ENCODE data around the gene RPP25. TPM values are rescaled to one million over a fixed set of nuclear protein-coding genes. Genes with fewer than 3 reads are reported as not detected.

RPP25 gene
- total RNA-seq = 1 to 10 TPM; 3.7 to 4.8 (median 4.7) TPM
- 10 to 100 TPM in 2 of 3 donors, 1 to 10 TPM in 1; 9.0 to 24.0 (median 16.1) TPM for polyA plus RNA-seq

DNA sequence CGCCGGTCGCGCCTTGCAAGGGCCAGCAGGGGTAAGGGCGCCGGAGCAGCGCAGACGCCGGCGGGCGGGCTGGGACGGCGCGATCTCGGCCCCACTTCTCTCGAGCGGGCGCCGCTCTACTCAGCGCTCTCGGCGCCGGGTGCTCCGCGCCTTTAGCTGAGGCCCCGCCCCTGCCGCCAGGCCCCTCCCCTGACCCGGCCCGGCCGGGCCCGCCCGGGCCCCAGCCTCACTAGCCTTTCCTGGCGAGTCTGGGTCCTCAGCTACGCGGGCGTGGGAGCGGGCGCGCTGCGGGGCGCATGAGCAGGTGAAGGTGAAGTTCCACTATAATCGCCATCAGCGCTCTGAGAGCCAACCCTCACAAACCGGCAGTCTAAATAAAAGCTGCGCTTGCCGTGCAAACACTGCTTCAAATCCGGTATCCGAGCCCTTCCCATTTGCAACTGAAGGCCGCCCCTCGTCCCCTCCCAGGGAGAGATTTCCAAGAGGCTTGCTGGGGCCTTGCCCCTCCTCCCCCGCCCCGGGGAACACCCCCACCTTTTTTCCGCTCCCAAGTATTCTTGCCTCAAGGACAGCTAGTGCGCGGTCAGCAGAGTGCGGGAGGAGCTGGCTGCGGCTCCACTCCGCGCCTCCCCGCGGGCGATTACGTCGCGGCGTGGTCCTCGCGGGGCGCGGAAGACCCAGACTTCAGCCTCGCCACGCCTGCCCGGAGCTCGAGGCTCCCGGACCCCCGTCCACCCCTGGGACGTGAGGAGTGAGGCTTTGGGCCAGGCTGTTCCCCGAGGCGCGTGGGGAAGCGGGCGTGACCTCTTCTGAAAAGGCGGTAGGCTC is at the start of gene RPP25:
TSS of gene RPP25 (minus strand) at position 125 of the 828 bp plus-strand sequence. CDS start 189 bp downstream, outside the sequence.
- H3K4me1 ChIP-seq = peaks cover 0 to 51% (median 40%) of the 10 kb centered on the region in 4 donors
- intact Hi-C loops (cut with DNase I) = loop anchor here (2.0 to 10.0 kb wide), 5 partner anchors 66 to 582 kb away; partner anchors contain the start of genes C15orf39, PPCDC and ULK3

DNA sequence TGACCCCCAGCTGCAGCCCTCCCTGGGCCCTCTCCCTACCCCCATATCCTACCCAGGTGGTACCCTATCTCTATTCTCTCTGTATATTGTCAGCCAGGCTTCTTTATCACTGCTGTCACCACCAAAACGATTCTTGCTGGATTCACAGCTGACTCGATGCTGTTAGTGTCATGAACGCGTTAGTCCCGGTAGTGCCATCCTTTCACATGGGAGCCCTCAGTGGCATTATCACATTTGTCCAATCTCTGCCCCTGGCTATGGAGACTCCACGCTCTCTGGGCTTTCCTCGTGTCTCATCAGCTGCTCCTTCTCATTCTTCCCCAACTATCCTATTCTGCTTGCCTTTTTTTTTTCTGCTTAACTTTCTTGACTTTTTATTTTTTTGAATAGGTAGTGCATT is 45.8 kb upstream of the RPP25 start:
- H3K36me3 ChIP-seq = no peaks in the 10 kb centered on the region
- TF ChIP-seq POLR2AphosphoS5 (IDR thresholded peaks at IDR 0.05) = no peak
- no peak for TF ChIP-seq POLR2A (IDR thresholded peaks at IDR 0.05)
- no peak for TF ChIP-seq EP300 (IDR thresholded peaks at IDR 0.05)
- H3K9me3 ChIP-seq = no peaks in the 10 kb centered on the region
- H3K4me1 ChIP-seq = no peaks in the 10 kb centered on the region
- intact Hi-C loops (cut with DNase I) = no loop called here
- H3K27me3 ChIP-seq = peaks cover 0 to 19% (median 15%) of the 10 kb centered on the region in 3 donors
- no peak overlapping the region for H3K27ac ChIP-seq
- no peak overlapping the region for H3K4me3 ChIP-seq
- no peak for DNase-seq
- 71 to 82% methylated on average over 7 of the region's 7 CpGs for WGBS, 2 donors

More for the DNA sequence above, at the start of gene RPP25:
- TF ChIP-seq POLR2AphosphoS5 (IDR thresholded peaks at IDR 0.05) (peak in 3 of 4 donors; percentile 15 to 44 (median 29)), EP300 (IDR thresholded peaks at IDR 0.05) (no peak)
- no peaks in the 10 kb centered on the region for H3K9me3 ChIP-seq
- DNase-seq = peak; percentile 90
- peak within 1 kb of the TSS; percentile 68 to 84 (median 70) for H3K27ac ChIP-seq
- H3K4me3 ChIP-seq = peak within 1 kb of the TSS; percentile 33 to 65 (median 56)
- peaks cover 20 to 63% (median 30%) of the 10 kb centered on the region in 3 donors for H3K27me3 ChIP-seq
- no peaks in the 10 kb centered on the region for H3K36me3 ChIP-seq
- WGBS, 2 donors = 0 to 1% methylated on average over 83 of the region's 83 CpGs

- 88% methylated on average over 6 of the region's 6 CpGs for WGBS, 2 donors
- H3K27ac ChIP-seq = no peak overlapping the region
- H3K4me1 ChIP-seq = peaks cover 0 to 2% (median under 1%) of the 10 kb centered on the region in 4 donors
- no peak for TF ChIP-seq POLR2AphosphoS5 (IDR thresholded peaks at IDR 0.05)
- TF ChIP-seq POLR2A (IDR thresholded peaks at IDR 0.05) = no peak
- no peak for TF ChIP-seq EP300 (IDR thresholded peaks at IDR 0.05)
- no peak for TF ChIP-seq CTCF (IDR thresholded peaks at IDR 0.05)
- DNase-seq = no peak
- no peaks in the 10 kb centered on the region for H3K9me3 ChIP-seq
- intact Hi-C loops (cut with DNase I) = no loop called here
- no peak overlapping the region for H3K4me3 ChIP-seq
- H3K27me3 ChIP-seq = peaks cover 4 to 30% (median 24%) of the 10 kb centered on the region in 3 donors
- H3K36me3 ChIP-seq = no peaks in the 10 kb centered on the region
Observed at GRCh38 chr15:75001310-75001709, 44.7 kb upstream of the RPP25 start.

GRCh38 chr15:74997543-74997942 is 41.0 kb upstream of the RPP25 start:
- TF ChIP-seq CTCF (IDR thresholded peaks at IDR 0.05) (no peak), POLR2AphosphoS5 (IDR thresholded peaks at IDR 0.05) (no peak), EP300 (IDR thresholded peaks at IDR 0.05) (no peak), POLR2A (IDR thresholded peaks at IDR 0.05) (no peak)
- Histone ChIP-seq H3K4me1 (peaks cover 0 to 13% (median 8%) of the 10 kb centered on the region in 4 donors), H3K4me3 (no peak overlapping the region), H3K36me3 (no peaks in the 10 kb centered on the region), H3K27ac (no peak overlapping the region), H3K27me3 (peaks cover 10 to 43% (median 33%) of the 10 kb centered on the region in 3 donors), H3K9me3 (no peaks in the 10 kb centered on the region)
- WGBS, 2 donors = 65 to 82% methylated on average over 2 of the region's 2 CpGs
- no peak for DNase-seq
- intact Hi-C loops (cut with DNase I) = no loop called here

- peaks cover 10 to 46% (median 33%) of the 10 kb centered on the region in 3 donors for H3K27me3 ChIP-seq
- TF ChIP-seq EP300 (IDR thresholded peaks at IDR 0.05) (no peak), POLR2AphosphoS5 (IDR thresholded peaks at IDR 0.05) (no peak), CTCF (IDR thresholded peaks at IDR 0.05) (no peak), POLR2A (IDR thresholded peaks at IDR 0.05) (no peak)
- H3K4me3 ChIP-seq = no peak overlapping the region
- no peak for DNase-seq
- peaks cover 0 to 13% (median 8%) of the 10 kb centered on the region in 4 donors for H3K4me1 ChIP-seq
- no peak overlapping the region for H3K27ac ChIP-seq
- intact Hi-C loops (cut with DNase I) = no loop called here
- no peaks in the 10 kb centered on the region for H3K9me3 ChIP-seq
- 34 to 62% methylated on average over 4 of the region's 4 CpGs for WGBS, 2 donors
- no peaks in the 10 kb centered on the region for H3K36me3 ChIP-seq
Observed at GRCh38 chr15:74997141-74997540, 40.6 kb upstream of the RPP25 start.
